ENCODE results near the gene ARL15. TPM values are rescaled to one million over a fixed set of nuclear protein-coding genes. Genes with fewer than 3 reads are reported as not detected.

Gene ARL15
- total and polyA plus RNA-seq, 2 of the 8 experiments (the other 6 are each of a cell fraction or from before 2014, with no cell fraction given), result 9.9 to 21.2 TPM

DNA sequence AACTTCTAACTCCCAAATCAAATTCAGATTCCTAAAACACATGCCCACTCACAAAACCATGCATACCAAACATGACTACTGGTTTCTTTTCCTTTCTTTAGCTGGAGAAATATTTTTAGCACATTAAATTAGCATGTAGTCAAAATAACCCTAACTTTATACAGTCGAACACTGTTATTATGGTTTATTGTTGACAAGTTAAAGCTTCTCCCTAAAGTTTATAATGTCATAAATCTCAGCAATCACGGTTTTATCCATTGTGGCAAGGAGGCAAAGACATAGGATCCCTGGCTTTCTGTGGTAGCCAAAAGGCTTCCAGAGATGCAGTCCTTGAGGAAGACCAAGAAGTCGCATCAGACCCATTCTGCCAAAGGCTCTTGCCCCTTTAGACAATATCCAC lies 27.5 kb downstream of the ARL15 start:
- H3K14ac ChIP-seq (ENCODE audit: insufficient read length), result no peak overlapping the region
- H3K4me1 ChIP-seq (replicated peaks in 1 of 4; ENCODE audit: control insufficient read depth in 3 of 4, insufficient read depth in 4 of 4, low read length in 3 of 4), result peaks cover 0 to 6% (median 4%) of the 10 kb centered on the region in 4 experiments; a peak in 4 of 7 replicates
- H3K79me2 ChIP-seq (ENCODE audit: control insufficient read depth in 1 of 2, insufficient read depth in 2 of 2, low read length in 2 of 2), result peaks cover 0 to 41% of the 10 kb centered on the region in 2 experiments; a peak in 3 of 4 replicates
- DNase-seq (ENCODE audit: low read depth in 1 of 2, low spot score in 2 of 2), result no peak
- H3K23ac ChIP-seq (ENCODE audit: insufficient read length), result no peak overlapping the region
- no peak overlapping the region for H2BK120ac ChIP-seq (replicated peaks; ENCODE audit: low read depth, low read length)
- no peak overlapping the region for H2BK20ac ChIP-seq (ENCODE audit: low read length)
- ChIA-PET POLR2A (ENCODE audit: partially characterized antibody) (no interaction called here), CTCF (ENCODE audit: partially characterized antibody) (interaction anchor here (1.3 kb wide), 1 partner anchor 49 kb away, joined by 3 read pairs; no protein-coding TSS in a partner anchor)
- no peak overlapping the region for H4K5ac ChIP-seq (ENCODE audit: insufficient read length, low read depth, low read length)
- no peak overlapping the region for H2BK15ac ChIP-seq (ENCODE audit: low read length)
- no peaks in the 10 kb centered on the region for H4K20me1 ChIP-seq (replicated peaks in 1 of 2; ENCODE audit: control insufficient read depth in 1 of 2, insufficient read depth in 2 of 2, low read length in 2 of 2)
- H2BK5ac ChIP-seq (ENCODE audit: low read depth, low read length), result no peak overlapping the region
- H4K91ac ChIP-seq (replicated peaks; ENCODE audit: insufficient read length, low read length), result no peak overlapping the region
- H3K9me3 ChIP-seq (ENCODE audit: insufficient read depth in 2 of 2, low read depth in 1 of 2, low read length in 1 of 2), result no peaks in the 10 kb centered on the region
- H3K27me3 ChIP-seq (replicated peaks in 1 of 4; ENCODE audit: control insufficient read depth in 3 of 4, extremely low read depth in 1 of 4, insufficient read depth in 3 of 4, low read length in 3 of 4), result no peaks in the 10 kb centered on the region
- H3K4me2 ChIP-seq (ENCODE audit: insufficient read depth in 1 of 2, low read depth in 2 of 2, low read length in 2 of 2), result no peak overlapping the region
- TF ChIP-seq TEAD4 (IDR thresholded peaks at IDR 0.05; ENCODE audit: low read depth, low read length), result no peak
- no peak for TF ChIP-seq SP2 (IDR thresholded peaks at IDR 0.05; ENCODE audit: low read length)
- TF ChIP-seq SUZ12 (IDR thresholded peaks at IDR 0.05; ENCODE audit: low read length), result no peak
- no peak for TF ChIP-seq CTCF (IDR thresholded peaks at IDR 0.05; ENCODE audit: control extremely low read depth in 1 of 3, insufficient read depth in 1 of 3, low read depth in 1 of 3, low read length in 3 of 3)
- no peak for TF ChIP-seq RFX5 (IDR thresholded peaks at IDR 0.05; ENCODE audit: borderline replicate concordance, low read depth, low read length)
- TF ChIP-seq SAP30 (IDR thresholded peaks at IDR 0.05; ENCODE audit: insufficient read depth, insufficient replicate concordance, low read length), result no peak
- no peak for TF ChIP-seq SIX5 (IDR thresholded peaks at IDR 0.05; ENCODE audit: low read depth, low read length)
- TF ChIP-seq POU5F1 (IDR thresholded peaks at IDR 0.05; ENCODE audit: low read depth, low read length), result no peak
- TF ChIP-seq PHF8 (conservative IDR thresholded peaks at IDR 0.05; ENCODE audit: low read depth, low read length), result no peak
- no peak for TF ChIP-seq GABPA (IDR thresholded peaks at IDR 0.05; ENCODE audit: borderline replicate concordance, insufficient read depth, low read length)
- no peak for TF ChIP-seq NRF1 (IDR thresholded peaks at IDR 0.05; ENCODE audit: low read depth, low read length)
- H2AFZ ChIP-seq (ENCODE audit: low read length), result no peak overlapping the region
- no peak overlapping the region for H2AK5ac ChIP-seq (ENCODE audit: low read depth, low read length)
- no peak overlapping the region for H4K8ac ChIP-seq (ENCODE audit: extremely low read depth, insufficient read depth, low read length)
- no peak overlapping the region for H3K4ac ChIP-seq (replicated peaks; ENCODE audit: insufficient read length, low read depth, low read length)
- no peak overlapping the region for H2BK12ac ChIP-seq (ENCODE audit: low read depth, low read length)
- no peak overlapping the region for H3K4me3 ChIP-seq (ENCODE audit: extremely low read depth in 1 of 4, insufficient read depth in 2 of 4, low read depth in 3 of 4, low read length in 4 of 4)
- FAIRE-seq, result no peak
- H3K23me2 ChIP-seq (ENCODE audit: low read depth, low read length), result no peaks in the 10 kb centered on the region
- no peak overlapping the region for H3K27ac ChIP-seq (ENCODE audit: low read depth, low read length)
- no peaks in the 10 kb centered on the region for H3K36me3 ChIP-seq (ENCODE audit: control insufficient read depth in 2 of 4, insufficient read depth in 4 of 4, low read length in 3 of 4)
- no peak overlapping the region for H3K18ac ChIP-seq (ENCODE audit: extremely low read depth, low read length)
- WGBS, 2 experiments (ENCODE audit: extremely low coverage in 1 of 2, insufficient coverage in 1 of 2, insufficient read length in 1 of 2, insufficient replicate concordance in 2 of 2, low coverage in 1 of 2, low lambda C conversion rate in 2 of 2, missing lambda C conversion rate in 1 of 2), result 95% methylated on average over 3 of the region's 3 CpGs; no CpG with 5 or more reads in 1 of the 2 experiments
- H3K9ac ChIP-seq (replicated peaks in 1 of 4; ENCODE audit: extremely low read depth in 1 of 4, low read depth in 3 of 4, low read length in 3 of 4), result no peak overlapping the region
- H3K79me1 ChIP-seq (ENCODE audit: low read depth, low read length), result no peaks in the 10 kb centered on the region; the same call in 1 of the 2 replicates
- H3K56ac ChIP-seq (replicated peaks; ENCODE audit: insufficient read length, low read depth, low read length), result no peak overlapping the region

Measured in H1 (cell line).